ENCODE measurements around the gene STAC2.

- TF ChIP-seq CTCF (IDR thresholded peaks at IDR 0.05 in 2 of 3, conservative IDR thresholded peaks at IDR 0.05 in 1 of 3; ENCODE audit: insufficient read depth in 2 of 3, low read depth in 1 of 3, low read length in 3 of 3) (no peak), FOS (IDR thresholded peaks at IDR 0.05; ENCODE audit: extremely low read depth, insufficient read length) (no peak), EGR1 (conservative IDR thresholded peaks at IDR 0.05) (no peak), ZZZ3 (IDR thresholded peaks at IDR 0.05) (no peak), POLR2A (conservative IDR thresholded peaks at IDR 0.05) (no peak), ZNF354B (CRISPR knock-in tag; IDR thresholded peaks at IDR 0.05) (no peak), TAF1 (IDR thresholded peaks at IDR 0.05; ENCODE audit: control insufficient read depth, extremely low read depth, insufficient read depth, low read length, severe bottlenecking) (no peak)
Measured at GRCh38 chr17:39165178-39165840, 60.4 kb downstream of the STAC2 start.

All from K562 (cell line).